A673 (cell line): ENCODE measurements around the gene TMC3. TPM values are rescaled to one million over a fixed set of nuclear protein-coding genes. Genes with fewer than 3 reads are reported as not detected.

ENCODE experiments used
- BruUV-seq: library from RNA; stranded (reverse); fragments of 400-500 nt; replicated peaks from 2 replicates; lab custom pipeline; 2021; lab: Mats Ljungman, UMichigan
- CTCF ChIA-PET: fragments of 300-600 bp; sonication (Branson Sonifier 250); formaldehyde crosslinking; loops from one replicate; lab custom pipeline; 2022; ENCODE audit warnings: antibody characterized with exemption; lab: Charles Lee
- POLR2A ChIA-PET: fragments of 300-600 bp; sonication (Branson Sonifier 250); formaldehyde crosslinking; loops from one replicate; lab custom pipeline; 2022; ENCODE audit warnings: antibody characterized with exemption; ENCODE audit not compliant: low non-redundant PET; lab: Charles Lee
- DNase-seq: peaks from one replicate; pipeline ENCODE4 v3.0.0-alpha.2; 2015; ENCODE audit warnings: low spot score
- H3K27ac ChIP-seq: fragments of 200-600 bp; sonication (generic); 2 replicates; pipeline ENCODE4 v1.5.1; 2016; ENCODE audit warnings: mixed run types, low read depth, mild to moderate bottlenecking, mixed read lengths, antibody characterized with exemption, low read length; ENCODE audit not compliant: poor library complexity, severe bottlenecking
- H3K27me3 ChIP-seq: fragments of 200-600 bp; sonication (generic); replicated peaks from 2 replicates; pipeline ENCODE4 v1.6.1; 2017; ENCODE audit warnings: mixed run types, low read depth, mild to moderate bottlenecking, mixed read lengths, antibody characterized with exemption, low read length; ENCODE audit not compliant: insufficient read depth, poor library complexity
- H3K36me3 ChIP-seq: fragments of 200-600 bp; sonication (generic); 2 replicates; pipeline ENCODE4 v1.6.1; 2016; ENCODE audit warnings: mixed run types, mild to moderate bottlenecking, mixed read lengths, antibody characterized with exemption, low read length; ENCODE audit not compliant: insufficient read depth, poor library complexity, severe bottlenecking
- H3K4me1 ChIP-seq: fragments of 200-600 bp; sonication (generic); 2 replicates; pipeline ENCODE4 v1.6.1; 2017; ENCODE audit warnings: mixed run types, mild to moderate bottlenecking, mixed read lengths, antibody characterized with exemption, low read length; ENCODE audit not compliant: insufficient read depth, poor library complexity, severe bottlenecking
- H3K4me3 ChIP-seq: fragments of 200-600 bp; sonication (generic); 2 replicates; pipeline ENCODE4 v1.5.1; 2016; ENCODE audit warnings: low read depth, mixed run types, mild to moderate bottlenecking, mixed read lengths, low read length; ENCODE audit not compliant: poor library complexity, severe bottlenecking
- H3K9me3 ChIP-seq: fragments of 200-600 bp; sonication (generic); 2 replicates; pipeline ENCODE4 v1.6.1; 2016; ENCODE audit warnings: mixed run types, low read depth, mild to moderate bottlenecking, mixed read lengths, antibody characterized with exemption, low read length; ENCODE audit not compliant: poor library complexity, severe bottlenecking
- EZH2 ChIP-seq: fragments of 200-600 bp; sonication (generic); IDR thresholded peaks from 2 replicates; pipeline ENCODE4 v1.6.1; 2017; ENCODE audit warnings: borderline replicate concordance, low read depth, mild to moderate bottlenecking, mixed read lengths, antibody characterized with exemption, low read length; ENCODE audit not compliant: poor library complexity, severe bottlenecking
- intact Hi-C: fragments of 100-400 bp; cut with micrococcal nuclease; formaldehyde crosslinking; loops from one replicate; pipeline ENCODE4 v1.10.0; 2022; ENCODE audit not compliant: unreplicated experiment
- total RNA-seq: library from RNA; stranded (reverse); gene quantifications from 2 replicates; pipeline ENCODE4 v1.2.3, GENCODE V29; 2021
- TF ChIP-seq, protein P1 (sequence below): fragments of 300-800, 200-600 bp; sonication (generic); conservative IDR thresholded peaks from 2 replicates; pipeline ENCODE4 v1.5.1; 2017; ENCODE audit warnings: low read depth, mild to moderate bottlenecking, antibody characterized with exemption, low read length, moderate library complexity, mixed read lengths

The TMC3 gene
- total RNA-seq, 1 experiment from 2014 or later, result not detected

- CTCF ChIA-PET, result no interaction called here
- Histone ChIP-seq H3K9me3 (no peaks in the 10 kb centered on the region), H3K4me3 (no peak overlapping the region), H3K4me1 (no peaks in the 10 kb centered on the region), H3K27ac (no peak overlapping the region), H3K36me3 (no peaks in the 10 kb centered on the region), H3K27me3 (no peaks in the 10 kb centered on the region)
- BruUV-seq, result no TSS peak
- no peak for DNase-seq
- no peak for TF ChIP-seq EZH2
- TF ChIP-seq, protein P1, sequence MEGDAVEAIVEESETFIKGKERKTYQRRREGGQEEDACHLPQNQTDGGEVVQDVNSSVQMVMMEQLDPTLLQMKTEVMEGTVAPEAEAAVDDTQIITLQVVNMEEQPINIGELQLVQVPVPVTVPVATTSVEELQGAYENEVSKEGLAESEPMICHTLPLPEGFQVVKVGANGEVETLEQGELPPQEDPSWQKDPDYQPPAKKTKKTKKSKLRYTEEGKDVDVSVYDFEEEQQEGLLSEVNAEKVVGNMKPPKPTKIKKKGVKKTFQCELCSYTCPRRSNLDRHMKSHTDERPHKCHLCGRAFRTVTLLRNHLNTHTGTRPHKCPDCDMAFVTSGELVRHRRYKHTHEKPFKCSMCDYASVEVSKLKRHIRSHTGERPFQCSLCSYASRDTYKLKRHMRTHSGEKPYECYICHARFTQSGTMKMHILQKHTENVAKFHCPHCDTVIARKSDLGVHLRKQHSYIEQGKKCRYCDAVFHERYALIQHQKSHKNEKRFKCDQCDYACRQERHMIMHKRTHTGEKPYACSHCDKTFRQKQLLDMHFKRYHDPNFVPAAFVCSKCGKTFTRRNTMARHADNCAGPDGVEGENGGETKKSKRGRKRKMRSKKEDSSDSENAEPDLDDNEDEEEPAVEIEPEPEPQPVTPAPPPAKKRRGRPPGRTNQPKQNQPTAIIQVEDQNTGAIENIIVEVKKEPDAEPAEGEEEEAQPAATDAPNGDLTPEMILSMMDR, result no peak
- POLR2A ChIA-PET, result no interaction called here
- intact Hi-C loops, result no loop called here
Measured at GRCh38 chr15:81316267-81316666, 57.7 kb downstream of the TMC3 start.

- no peak for TF ChIP-seq EZH2
- TF ChIP-seq, protein P1, result no peak
- no peak overlapping the region for H3K27ac ChIP-seq
- no peaks in the 10 kb centered on the region for H3K36me3 ChIP-seq
- intact Hi-C loops, result no loop called here
- no TSS peak for BruUV-seq
- CTCF ChIA-PET, result no interaction called here
- POLR2A ChIA-PET, result interaction anchor here (0.6 kb wide), 1 partner anchor 424 kb away, joined by 3 read pairs; no protein-coding TSS in a partner anchor
- DNase-seq, result no peak
- no peaks in the 10 kb centered on the region for H3K4me1 ChIP-seq
- H3K9me3 ChIP-seq, result no peaks in the 10 kb centered on the region
- H3K4me3 ChIP-seq, result no peak overlapping the region
- H3K27me3 ChIP-seq, result no peaks in the 10 kb centered on the region
Measured at GRCh38 chr15:81315452-81316175, 58.4 kb downstream of the TMC3 start.

DNA sequence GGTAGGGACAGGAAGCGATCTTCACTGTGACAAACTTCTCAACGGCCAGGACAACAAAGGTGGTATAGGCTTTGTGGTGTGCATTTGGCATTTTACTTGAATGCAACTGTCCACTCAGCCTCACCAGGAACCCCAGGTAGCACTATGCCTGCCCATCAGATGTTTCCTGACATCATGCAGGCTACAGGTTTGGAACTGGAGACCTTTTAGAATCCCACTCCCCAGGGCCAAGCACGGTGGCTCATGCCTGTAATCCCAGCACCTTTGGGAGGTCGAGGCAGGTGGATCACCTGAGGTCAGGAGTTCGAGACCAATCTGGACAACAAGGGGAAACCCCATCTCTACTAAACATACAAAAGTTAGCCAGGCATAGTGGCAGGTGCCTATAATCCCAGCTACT lies 59.6 kb downstream of the TMC3 start:
- no peaks in the 10 kb centered on the region for H3K36me3 ChIP-seq
- intact Hi-C loops, result no loop called here

More for the DNA sequence above, 59.6 kb downstream of the TMC3 start:
- ChIA-PET CTCF (no interaction called here), POLR2A (no interaction called here)
- TF ChIP-seq, protein P1, result no peak
- TF ChIP-seq EZH2, result no peak
- no peaks in the 10 kb centered on the region for H3K9me3 ChIP-seq
- no peak for DNase-seq
- BruUV-seq, result no TSS peak
- H3K4me1 ChIP-seq, result no peaks in the 10 kb centered on the region
- no peaks in the 10 kb centered on the region for H3K27me3 ChIP-seq
- H3K4me3 ChIP-seq, result no peak overlapping the region
- no peak overlapping the region for H3K27ac ChIP-seq
